KMS-11 (cell line): ENCODE results near the gene IFI27L1.

ENCODE experiments used
- H2AFZ ChIP-seq: fragments of 200-600 bp; sonication (generic); 2 replicates; pipeline ENCODE4 v1.6.1; 2016; ENCODE audit warnings: antibody characterized with exemption, mixed run types, low read depth
- H3K27ac ChIP-seq: fragments of 200-600 bp; sonication (generic); 2 replicates; pipeline ENCODE4 v1.6.1; 2016; ENCODE audit warnings: mild to moderate bottlenecking, mixed run types
- H3K27me3 ChIP-seq: fragments of 200-600 bp; sonication (generic); 2 replicates; pipeline ENCODE4 v1.6.1; 2017; ENCODE audit warnings: mild to moderate bottlenecking, low read depth, mixed run types, moderate library complexity; ENCODE audit not compliant: insufficient read depth
- H3K36me3 ChIP-seq: fragments of 200-600 bp; sonication (generic); 2 replicates; pipeline ENCODE4 v1.6.1; 2017; ENCODE audit warnings: mild to moderate bottlenecking, mixed run types; ENCODE audit not compliant: insufficient read depth
- H3K4me1 ChIP-seq: fragments of 200-600 bp; sonication (generic); 2 replicates; pipeline ENCODE4 v1.6.1; 2016; ENCODE audit warnings: mild to moderate bottlenecking, low read depth, mixed run types; ENCODE audit not compliant: poor library complexity, severe bottlenecking
- H3K4me2 ChIP-seq: fragments of 200-600 bp; sonication (generic); 2 replicates; pipeline ENCODE4 v1.7.0; 2016; ENCODE audit warnings: mild to moderate bottlenecking, mixed run types
- H3K4me3 ChIP-seq: fragments of 200-600 bp; sonication (generic); IDR thresholded peaks from 2 replicates; pipeline ENCODE4 v1.6.1; 2017; ENCODE audit warnings: low read depth, low read length, mixed read lengths; ENCODE audit not compliant: insufficient read depth
- H3K79me2 ChIP-seq: fragments of 200-600 bp; sonication (generic); 2 replicates; pipeline ENCODE4 v1.6.1; 2016; ENCODE audit warnings: low read depth, mixed run types; ENCODE audit not compliant: insufficient read depth
- H3K9ac ChIP-seq: fragments of 200-600 bp; sonication (generic); 2 replicates; pipeline ENCODE4 v1.6.1; 2016; ENCODE audit warnings: mild to moderate bottlenecking, mixed run types
- H4K20me1 ChIP-seq: fragments of 200-600 bp; sonication (generic); 2 replicates; pipeline ENCODE4 v1.6.1; 2016; ENCODE audit warnings: mild to moderate bottlenecking, mixed run types; ENCODE audit not compliant: insufficient read depth
- TF ChIP-seq, protein P1 (sequence below): fragments of 200-600 bp; sonication (generic); conservative IDR thresholded peaks from 2 replicates; pipeline ENCODE4 v1.6.1; 2017; ENCODE audit warnings: low read depth, mild to moderate bottlenecking, antibody characterized with exemption, low read length, moderate library complexity, mixed read lengths

IFI27L1 gene

DNA sequence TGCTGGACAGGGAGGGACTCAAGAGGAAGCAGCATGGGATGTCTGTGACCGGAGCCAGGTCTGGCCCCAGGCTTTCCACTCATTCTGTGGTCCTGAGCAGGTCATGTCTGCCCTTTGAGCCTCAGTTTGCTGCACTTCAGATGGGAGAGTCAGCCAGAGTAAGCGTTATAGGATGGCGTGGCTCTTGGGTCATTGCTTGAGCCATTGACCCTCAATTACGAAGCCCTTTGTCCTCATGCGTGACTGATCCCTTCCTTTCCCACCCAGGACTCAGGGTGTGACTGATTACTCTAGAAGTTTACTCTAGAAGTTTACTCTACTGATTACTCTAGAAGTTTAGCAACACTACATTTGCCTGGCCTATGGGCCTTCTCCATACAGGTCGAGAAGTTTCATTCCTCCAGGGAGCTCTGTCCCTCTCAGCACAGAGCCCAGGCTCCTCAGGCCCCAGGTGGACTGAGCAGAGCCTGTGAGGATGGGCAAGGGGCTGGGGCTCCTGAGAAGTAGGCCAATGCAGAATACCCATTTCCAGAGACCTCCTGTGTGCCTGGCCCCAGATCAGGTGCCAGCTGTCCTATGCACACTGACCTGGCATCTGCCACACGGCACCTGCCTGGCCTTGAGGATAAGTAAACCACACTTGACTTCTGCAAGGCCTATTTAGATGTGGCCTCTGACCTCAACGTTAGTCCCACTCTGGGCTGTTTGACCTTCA lies 21.8 kb downstream of the IFI27L1 start:
- H3K27me3 ChIP-seq = no peaks in the 10 kb centered on the region

DNA sequence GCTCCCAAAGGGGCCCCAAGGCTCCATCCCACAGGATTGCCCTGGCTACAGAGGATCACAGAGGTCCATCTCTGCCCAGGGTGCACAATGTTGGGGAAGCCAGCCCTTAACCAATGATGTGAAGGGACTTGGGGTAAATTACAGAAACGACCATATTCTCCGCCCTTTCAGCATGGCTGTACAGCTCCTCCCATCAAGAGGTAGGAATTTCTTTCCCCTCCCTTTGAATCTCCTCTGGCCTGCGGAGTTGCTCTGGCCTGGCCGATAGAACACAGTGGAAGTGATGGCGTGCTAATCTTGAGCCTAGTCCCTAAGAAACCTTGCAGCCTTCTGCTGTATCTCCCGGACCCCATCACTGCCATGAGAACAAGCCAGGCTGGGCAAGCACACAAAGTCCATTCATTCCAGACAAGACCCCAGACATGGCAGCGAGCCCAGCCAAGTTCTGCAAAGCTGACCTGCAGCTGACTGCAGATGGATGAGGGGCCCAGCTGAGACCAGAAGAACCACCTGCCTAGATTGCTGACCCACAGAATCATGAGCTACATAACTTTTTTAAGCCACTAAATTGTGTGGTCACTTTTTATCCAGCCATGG lies 22.5 kb downstream of the IFI27L1 start:
- H3K4me1 ChIP-seq = no peaks in the 10 kb centered on the region
- H4K20me1 ChIP-seq = no peaks in the 10 kb centered on the region
- no peaks in the 10 kb centered on the region for H3K36me3 ChIP-seq
- H3K4me2 ChIP-seq = no peak overlapping the region
- no peaks in the 10 kb centered on the region for H3K27me3 ChIP-seq
- no peak overlapping the region for H3K4me3 ChIP-seq
- no peak overlapping the region for H3K27ac ChIP-seq
- H2AFZ ChIP-seq = no peak overlapping the region
- H3K79me2 ChIP-seq = no peaks in the 10 kb centered on the region
- H3K9ac ChIP-seq = no peak overlapping the region
- TF ChIP-seq, protein P1, sequence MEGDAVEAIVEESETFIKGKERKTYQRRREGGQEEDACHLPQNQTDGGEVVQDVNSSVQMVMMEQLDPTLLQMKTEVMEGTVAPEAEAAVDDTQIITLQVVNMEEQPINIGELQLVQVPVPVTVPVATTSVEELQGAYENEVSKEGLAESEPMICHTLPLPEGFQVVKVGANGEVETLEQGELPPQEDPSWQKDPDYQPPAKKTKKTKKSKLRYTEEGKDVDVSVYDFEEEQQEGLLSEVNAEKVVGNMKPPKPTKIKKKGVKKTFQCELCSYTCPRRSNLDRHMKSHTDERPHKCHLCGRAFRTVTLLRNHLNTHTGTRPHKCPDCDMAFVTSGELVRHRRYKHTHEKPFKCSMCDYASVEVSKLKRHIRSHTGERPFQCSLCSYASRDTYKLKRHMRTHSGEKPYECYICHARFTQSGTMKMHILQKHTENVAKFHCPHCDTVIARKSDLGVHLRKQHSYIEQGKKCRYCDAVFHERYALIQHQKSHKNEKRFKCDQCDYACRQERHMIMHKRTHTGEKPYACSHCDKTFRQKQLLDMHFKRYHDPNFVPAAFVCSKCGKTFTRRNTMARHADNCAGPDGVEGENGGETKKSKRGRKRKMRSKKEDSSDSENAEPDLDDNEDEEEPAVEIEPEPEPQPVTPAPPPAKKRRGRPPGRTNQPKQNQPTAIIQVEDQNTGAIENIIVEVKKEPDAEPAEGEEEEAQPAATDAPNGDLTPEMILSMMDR = no peak

More for the DNA sequence above, 21.8 kb downstream of the IFI27L1 start:
- no peak overlapping the region for H3K9ac ChIP-seq
- H3K36me3 ChIP-seq = no peaks in the 10 kb centered on the region
- H3K4me2 ChIP-seq = no peak overlapping the region
- TF ChIP-seq, protein P1 = no peak
- H3K27ac ChIP-seq = no peak overlapping the region
- no peak overlapping the region for H3K4me3 ChIP-seq
- H3K79me2 ChIP-seq = no peaks in the 10 kb centered on the region
- H4K20me1 ChIP-seq = no peaks in the 10 kb centered on the region
- no peak overlapping the region for H2AFZ ChIP-seq
- no peaks in the 10 kb centered on the region for H3K4me1 ChIP-seq

DNA sequence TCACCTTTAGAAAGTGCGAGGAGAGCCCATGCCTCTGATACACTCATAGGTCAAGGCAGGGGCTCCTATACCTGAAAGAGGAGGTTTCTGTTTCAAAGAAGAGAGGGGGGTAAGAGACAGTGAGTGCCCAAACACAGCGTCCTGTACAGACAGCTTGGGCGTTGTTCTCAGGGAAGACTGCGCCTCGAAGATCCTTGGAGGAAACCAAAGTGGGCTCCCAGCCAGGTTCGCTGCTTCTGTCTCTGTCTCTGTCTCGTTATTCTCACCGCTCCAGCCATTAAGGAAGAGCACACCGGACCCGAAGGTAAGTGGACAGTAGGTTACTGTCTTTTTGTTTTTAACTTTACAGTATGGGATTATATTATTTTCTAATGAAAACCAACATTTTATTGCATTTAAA lies 23.6 kb downstream of the IFI27L1 start:
- no peak overlapping the region for H2AFZ ChIP-seq
- no peaks in the 10 kb centered on the region for H4K20me1 ChIP-seq
- TF ChIP-seq, protein P1 = no peak
- no peak overlapping the region for H3K4me3 ChIP-seq
- no peaks in the 10 kb centered on the region for H3K79me2 ChIP-seq
- no peaks in the 10 kb centered on the region for H3K4me1 ChIP-seq
- no peak overlapping the region for H3K4me2 ChIP-seq
- no peak overlapping the region for H3K9ac ChIP-seq
- H3K36me3 ChIP-seq = no peaks in the 10 kb centered on the region
- no peaks in the 10 kb centered on the region for H3K27me3 ChIP-seq
- H3K27ac ChIP-seq = no peak overlapping the region

DNA sequence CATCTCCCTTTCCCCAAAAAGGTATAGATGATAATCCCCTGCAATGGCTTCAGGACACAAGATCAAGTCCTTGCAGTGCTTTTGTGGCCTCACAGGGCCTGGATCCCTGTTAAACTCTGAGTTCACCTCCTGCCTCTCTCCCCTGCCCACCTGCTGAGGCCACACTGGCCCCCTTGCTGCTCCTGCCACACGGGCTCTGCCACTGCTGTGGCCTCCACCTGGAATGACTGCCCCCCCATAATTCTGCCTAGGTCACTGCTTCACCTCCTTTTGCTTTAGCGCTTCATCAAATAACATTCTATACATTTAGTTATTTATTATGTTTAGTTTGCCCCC lies 28.8 kb downstream of the IFI27L1 start:
- Histone ChIP-seq H3K36me3 (no peaks in the 10 kb centered on the region), H3K9ac (no peak overlapping the region), H3K4me3 (no peak overlapping the region), H3K79me2 (no peaks in the 10 kb centered on the region), H4K20me1 (no peaks in the 10 kb centered on the region), H3K4me2 (no peak overlapping the region), H3K27ac (no peak overlapping the region), H3K27me3 (no peaks in the 10 kb centered on the region), H2AFZ (no peak overlapping the region), H3K4me1 (no peaks in the 10 kb centered on the region)
- TF ChIP-seq, protein P1 = no peak
